ENCODE measurements around the gene GPATCH8.
A peak's percentile ranks its signal among the peaks of the same experiment; 100 is the strongest.
"Not testable (repeated sequence)": the region's sequence is repeated elsewhere in the genome, so short reads cannot be mapped to it uniquely, and the experiment has no call there.

GPATCH8 gene

DNA sequence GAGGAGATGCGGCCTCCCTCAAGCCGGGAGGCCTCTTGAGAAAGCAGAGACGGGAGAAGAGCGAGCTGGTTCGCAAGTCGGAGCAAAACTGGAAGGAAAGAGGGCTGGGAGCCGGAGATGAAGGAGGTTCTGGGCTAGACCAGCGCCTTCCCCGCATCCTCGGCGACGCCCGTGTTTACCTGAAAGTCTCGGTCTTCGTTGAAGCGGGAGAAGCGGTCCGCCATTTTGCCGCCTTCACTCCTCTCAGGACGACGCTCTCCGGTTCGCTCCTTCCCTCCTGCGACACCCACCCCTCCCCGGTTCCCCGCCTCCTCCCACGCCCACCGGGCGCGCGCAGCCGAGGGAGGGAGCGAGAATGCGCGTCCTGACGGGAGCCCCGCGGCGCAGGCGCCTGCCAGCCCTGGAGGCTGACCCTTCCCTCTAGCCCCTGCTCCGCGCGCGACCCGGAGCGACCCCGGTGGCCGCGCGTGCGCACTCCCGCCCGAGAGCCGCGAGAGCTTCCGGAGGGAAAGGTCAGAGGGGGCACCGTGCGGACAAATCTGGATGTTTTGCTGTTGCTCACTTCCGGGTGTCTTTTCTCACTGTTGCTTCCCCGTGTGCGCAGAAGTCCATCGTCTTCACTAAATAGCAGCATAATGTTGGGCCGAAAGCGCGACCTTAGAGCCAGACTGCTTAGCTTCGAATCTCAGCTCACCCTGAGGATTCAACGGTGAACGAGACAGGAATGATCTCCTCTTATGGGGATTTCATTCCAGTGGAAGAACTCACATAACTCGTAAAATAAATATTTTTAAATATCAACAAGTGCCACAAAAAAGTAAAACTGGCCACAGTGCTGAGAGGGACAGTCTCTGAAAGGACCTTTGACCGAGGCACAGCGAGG, at the start of gene GPATCH8:
Gene GPATCH8 (minus strand): TSS at position 260 of the 883 bp plus-strand sequence. CDS start 36 bp downstream, at position 224.
- DNase-seq, result peak; percentile 90 to 95

DNA sequence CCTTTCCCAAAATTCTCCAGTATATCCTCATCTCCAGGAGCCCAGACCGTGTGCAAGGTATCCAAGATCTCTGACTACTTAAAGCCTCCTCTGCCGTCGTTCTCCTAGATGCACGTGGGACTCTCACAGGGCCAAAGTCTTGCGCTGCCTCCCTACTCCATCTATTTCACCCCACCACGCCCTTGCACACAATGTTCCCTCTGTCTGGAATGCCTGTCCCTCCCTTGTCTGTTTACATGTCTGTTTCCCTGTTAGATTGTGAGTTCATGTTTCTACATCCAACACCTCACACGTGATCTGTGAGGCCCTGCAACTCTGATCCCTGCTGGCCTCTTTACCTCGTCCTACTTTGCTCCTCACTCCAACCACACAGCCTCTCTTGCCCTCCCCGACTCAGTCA, 49.2 kb upstream of the GPATCH8 start:
- no peak for DNase-seq

DNA sequence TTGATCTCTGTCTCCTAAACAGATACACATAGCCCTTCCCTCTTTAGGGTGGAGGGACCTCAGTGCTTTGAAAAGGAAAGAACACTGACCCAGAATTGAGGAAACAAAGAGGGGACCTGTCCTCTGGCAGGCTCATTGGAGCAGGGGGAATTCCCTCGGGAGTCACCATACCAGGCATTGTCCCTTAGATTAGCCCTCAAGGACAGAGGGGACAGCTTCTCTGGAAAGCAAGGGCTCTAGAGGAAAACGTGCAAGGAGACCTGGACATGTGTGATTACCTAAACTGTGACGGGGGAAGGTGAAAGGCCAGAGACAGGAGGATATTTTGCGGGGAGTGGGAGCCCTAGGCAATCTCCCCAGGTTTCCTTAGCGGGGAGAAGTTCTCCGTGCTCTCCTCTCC, 46.5 kb upstream of the GPATCH8 start:
- no peak for DNase-seq

DNA sequence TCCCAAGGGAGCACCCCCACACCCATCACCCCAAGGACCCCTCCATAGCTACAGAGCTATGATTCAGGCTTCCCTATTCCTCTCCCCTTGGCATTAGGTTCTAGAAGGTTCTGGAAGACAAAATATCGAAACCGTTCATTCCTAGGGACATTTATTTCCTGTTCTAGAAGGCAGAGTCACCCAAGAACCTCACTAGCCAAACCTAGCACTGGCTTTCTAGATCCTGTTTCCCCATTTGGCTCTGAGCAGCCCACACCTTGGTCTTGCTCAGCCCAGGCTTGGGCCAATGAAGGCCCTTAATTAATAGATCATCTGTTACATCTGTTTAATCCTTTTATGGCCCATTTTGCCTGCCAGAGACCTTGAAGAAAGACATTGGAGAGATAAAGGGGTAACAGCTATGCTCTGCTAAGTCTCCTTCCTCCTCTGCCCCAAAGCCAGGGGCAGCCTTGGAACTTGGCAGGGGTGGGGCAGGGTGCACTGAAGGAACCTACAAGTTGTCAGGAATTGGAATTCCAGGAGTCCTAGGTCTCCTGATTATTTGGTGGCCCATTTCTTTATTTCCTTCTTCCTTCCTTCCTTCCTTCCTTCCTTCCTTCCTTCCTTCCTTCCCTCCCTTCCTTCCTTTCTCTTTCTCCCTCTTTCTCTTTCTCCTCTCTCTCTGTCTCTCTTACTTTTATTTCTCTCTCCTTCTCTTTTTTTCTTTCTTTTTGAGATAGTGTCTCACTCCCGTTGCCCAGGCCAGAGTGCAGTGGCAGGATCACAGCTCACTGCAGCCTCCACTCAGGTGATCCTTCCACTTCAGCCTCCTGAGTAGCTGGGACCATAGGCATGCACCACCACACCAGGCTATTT, 45.4 kb upstream of the GPATCH8 start:
- DNase-seq, result no peak

DNA sequence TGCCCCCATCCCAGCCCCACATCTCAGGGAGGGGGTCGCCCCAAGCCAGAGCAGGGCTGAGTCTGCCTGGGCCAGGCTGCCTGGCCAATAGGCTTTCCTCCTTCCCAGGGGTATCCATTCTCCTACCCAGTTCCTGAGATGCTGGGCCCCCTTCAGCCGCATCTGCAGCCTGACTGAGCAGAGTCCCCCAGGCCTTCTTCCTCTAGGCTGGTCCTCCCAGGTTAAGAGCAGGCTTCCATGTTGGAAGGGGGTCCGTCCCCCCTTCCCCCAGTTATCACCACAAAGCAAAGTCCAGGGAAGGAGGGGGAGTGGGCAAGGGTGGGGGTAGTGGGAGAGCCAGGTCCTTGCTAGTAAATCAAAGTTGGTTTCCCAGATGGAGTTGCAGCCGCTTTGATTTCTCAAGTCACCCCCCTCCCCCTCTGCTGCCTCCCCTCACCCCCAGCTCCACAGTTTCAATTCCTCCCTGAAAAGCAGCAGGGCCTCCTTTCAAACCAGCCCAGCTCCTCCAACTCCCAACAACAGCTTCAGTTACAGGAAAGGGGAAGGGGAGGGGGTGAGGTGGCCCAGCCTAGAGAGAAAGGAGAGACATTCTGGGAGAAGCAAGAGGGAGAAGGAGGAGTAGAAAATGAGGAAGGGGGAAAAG, 44.5 kb upstream of the GPATCH8 start:
- DNase-seq, result no peak

DNA sequence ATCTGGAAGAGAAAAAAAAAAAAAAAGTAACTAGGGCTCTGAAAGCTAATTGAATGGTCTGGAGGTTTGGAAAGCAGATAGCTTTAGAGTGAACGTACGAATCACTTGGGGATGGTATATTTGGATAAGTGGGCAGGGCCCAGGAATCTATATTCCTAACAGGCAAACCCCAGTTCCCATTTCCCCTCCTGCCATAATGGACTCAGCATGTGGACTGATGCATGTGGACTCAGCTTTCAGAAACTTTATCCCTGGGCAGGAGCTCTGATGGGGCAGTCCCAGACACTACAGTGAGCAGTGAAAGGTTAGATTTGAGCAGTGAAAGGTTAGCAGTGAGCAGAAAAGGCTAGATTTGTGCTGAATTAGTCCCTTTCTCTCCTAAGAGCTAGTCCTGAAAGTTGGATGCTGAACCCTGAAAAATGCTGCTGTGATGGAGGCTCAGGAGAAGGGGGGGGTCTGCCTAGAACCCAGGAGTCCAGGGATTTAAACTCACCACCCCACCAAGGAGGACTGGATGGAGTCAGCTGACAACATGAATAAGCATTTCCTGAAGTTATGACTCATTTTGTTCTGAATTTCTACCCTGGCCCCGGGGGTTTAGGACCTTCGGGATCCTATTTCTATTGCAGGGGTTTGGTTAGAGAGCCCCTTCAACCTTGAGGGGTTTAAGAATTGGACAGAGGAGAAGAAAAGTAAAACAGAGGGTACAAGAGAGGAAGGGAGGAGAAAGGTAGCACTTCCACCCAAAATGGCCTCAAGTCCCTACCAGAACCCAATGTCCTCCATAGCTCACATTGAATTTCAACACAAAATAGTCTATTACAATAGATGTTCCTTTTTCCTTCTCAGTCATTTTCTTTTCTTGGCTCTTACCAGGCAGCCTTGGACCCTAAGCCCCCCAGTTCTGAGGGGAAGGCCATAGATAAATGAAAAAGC, 43.7 kb upstream of the GPATCH8 start:
- no peak for DNase-seq

DNA sequence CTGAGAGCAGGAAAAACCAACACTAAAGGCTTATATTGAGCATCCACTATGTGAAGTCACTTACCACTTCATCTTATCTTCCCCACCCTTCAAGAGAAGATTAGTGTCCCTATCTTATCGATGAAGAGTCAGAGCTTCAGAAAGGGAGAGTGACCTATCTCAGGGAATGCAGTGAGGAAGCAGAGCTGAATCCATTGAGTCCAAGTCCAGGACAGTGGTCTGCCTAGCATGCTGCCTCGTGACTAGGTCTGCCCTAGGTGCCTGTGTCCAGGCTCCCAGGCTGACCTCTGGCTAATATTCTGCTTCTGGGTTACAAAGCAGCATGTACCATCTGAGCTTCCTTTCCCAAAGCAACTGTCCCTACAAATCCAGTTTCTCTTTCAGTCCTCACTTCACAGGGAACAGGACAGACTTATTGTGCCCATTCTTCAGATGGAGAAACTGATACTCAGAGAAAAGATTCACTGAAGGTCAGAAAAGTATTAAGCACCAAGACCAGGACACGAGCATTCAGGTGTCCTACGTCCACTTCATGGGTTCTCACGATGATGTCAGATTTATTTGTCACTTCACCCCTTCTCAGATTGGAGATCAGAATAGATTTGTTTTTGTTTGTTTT, 40.8 kb upstream of the GPATCH8 start:
- no peak for DNase-seq

DNA sequence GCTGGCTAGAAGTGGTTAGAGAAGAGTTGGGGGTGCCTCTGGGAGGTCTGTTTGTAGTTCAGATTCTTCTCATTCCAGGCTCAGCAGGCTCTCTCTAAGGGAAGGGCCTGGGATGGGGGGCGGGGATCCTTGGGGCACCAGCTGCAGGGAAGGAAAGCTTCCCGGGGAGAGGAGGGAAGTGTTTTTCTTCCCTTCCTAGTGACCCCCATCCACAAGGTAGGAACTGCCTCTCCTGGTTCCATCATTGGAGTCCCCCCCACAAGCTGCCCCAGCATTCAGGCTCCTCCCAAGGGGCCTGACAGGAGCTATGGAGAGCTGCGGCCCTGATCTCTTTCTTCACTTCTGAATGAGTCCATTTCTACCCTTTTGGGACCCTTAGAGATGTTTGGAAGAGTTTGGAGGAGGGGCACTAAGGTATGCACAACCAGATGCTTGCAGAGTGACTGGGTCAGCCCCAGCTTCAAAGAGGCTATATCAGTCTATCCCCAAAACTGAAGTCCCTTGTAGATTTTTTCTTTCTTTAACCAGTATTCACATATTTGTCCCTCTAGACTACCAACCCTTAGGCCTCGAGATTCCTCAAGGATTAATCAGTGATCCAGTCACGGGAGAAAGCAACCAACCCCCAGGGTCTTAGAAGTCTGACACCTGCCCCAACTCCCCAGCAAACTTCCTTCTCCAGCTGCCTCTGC, 40.2 kb upstream of the GPATCH8 start:
- DNase-seq, result no peak

DNA sequence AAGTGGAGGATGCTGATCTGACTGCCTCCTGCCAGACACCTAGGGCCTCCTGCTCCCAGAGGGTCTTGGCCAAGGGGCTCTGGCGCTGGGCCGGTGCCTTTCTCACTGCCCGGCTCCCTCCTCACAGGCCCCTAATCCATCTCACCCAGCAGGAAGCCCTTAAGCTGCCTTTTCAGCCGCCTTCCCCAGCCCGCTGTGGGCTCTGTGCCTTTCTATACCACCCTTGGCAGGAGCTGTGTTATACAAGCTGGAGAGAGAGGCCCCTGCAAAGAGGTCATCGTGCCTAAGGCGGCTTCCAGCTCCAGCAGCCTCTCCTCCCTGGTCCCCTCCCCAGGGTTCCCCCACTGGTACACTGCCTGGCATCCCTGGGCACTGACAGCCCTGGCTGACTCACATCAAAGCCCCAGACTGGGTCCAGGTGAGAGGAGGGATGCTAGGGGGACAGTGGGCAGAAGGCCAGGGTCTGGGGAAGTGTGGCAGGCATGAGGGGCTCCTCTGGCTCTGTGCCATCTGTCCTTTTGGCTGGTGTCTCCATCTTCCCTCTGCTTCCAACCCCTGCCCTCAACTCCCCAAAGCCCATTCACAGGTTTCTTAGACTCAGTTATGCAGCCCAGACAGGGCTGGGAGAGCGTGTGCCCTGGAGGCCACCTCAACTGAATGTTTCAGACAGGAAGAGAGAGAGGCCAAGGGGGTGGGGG, 38.8 kb upstream of the GPATCH8 start:
- no peak for DNase-seq

DNA sequence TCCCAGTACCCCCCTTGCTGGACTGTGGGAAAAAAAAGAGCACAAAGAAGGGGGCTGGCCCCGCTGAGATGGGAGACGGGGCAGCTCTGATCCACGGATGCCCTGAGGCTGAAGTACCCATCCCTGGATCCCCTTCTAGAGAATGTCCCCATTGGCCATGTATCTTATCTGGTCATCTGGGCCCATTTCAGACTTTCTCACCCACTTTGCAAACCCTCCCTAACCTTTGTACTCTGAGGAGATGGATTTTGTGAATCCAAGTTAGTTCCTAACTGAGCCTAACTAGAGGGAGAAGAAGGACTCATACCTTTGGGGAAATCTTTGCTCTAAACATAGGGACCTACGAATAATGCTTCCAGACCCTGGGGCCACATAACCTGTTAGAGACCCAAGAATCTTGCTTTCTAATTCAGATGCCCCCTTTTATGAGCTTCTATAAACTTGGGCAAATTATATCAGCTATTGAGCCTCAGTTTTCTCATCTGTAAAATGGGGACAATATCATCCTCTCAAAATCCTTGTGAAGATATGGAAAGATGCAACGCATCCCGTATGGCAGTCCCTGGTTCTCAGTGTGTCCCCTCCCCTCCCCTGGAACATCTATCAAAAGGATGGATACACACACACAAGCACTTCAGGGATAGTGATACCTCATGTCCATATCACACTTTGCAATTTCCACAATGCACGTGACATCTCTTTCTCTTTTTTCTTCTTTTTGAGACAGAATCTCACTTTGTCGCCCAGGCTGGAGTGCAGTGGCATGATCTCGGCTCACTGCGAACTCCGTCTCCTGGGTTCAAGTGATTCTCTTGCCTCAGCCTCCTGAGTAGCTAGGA, 37.3 kb upstream of the GPATCH8 start:
- no peak for DNase-seq

DNA sequence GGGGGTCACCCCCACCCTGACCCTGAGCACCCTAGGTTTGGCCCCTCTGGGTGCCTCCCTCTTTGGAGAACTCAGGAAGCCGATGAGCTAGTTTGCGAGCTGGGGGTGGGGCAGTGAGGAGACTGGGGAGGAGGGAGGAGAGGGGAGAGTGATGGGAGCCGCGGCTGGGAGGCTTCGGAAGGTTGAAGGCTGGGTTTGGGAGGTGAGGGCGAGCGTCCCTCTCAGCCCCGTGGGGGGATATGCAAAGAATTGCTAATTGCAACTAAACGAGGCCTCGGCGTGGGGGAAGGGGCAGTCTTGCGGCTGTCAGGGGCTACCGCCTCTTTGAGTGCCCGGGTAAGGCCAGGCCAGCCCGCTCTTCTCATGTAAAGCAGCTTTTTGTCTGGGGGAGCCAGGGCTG, 36.5 kb upstream of the GPATCH8 start:
- DNase-seq, result no peak

DNA sequence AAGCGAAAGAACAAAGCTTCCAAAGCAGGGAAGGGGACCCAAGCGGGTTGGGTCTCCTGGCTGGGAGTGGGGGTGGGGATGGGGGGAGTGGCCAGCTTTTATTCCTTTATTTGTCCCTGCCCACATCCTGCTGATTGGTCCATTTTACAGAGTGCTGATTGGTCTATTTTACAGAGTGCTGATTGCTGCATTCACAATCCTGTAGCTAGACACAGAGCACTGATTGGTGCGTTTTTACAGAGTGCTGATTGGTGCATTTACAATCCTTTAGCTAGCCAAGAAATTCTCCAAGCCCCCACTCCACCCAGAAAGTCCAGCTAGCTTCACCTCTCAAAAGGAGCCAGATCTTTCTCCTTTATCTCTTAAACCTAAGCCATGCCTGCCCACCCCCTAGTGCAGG, 34.7 kb upstream of the GPATCH8 start:
- not testable (repeated sequence) for DNase-seq

DNA sequence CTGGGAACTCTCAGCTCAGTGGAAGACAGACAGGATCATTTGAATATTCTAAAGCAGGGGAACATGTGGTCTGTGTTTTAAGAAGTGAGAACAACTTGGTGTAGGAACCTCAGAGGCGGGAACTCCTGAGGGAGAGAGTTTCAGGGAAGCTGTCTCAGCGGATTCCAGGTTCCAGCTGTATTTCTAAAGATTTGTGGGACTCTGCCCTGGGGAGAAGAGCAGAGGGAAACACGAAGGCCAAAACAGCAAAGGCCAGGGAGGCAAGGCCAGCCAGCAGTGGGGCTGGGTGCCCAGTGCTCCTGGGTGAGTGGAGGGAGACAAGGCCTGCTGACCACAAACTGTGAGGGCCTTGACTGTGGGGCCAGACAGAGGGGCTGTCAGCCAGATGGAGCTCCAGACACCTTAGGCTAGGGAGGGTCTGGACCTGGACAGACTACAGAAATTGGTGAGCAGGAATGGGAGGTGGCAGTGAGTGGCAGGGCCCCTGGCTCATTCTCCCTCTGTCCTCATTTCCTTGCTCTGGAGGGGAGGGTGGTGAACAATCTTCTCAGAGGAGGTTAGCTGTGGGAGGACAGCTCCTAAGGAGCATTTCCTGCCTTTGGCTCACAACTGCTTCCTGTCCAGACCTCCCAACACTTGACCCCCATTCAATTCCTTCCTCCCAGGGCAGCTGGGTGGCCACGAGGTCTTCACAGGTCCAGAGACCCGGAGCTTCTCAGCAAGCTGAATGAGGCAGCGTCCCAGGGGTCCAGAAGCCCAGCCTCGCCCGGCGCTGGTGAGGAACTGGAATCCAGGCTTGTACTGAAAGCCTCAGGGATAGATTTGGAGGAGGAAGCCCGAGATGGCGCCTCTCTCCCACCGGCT, 33.1 kb upstream of the GPATCH8 start:
- no peak for DNase-seq

DNA sequence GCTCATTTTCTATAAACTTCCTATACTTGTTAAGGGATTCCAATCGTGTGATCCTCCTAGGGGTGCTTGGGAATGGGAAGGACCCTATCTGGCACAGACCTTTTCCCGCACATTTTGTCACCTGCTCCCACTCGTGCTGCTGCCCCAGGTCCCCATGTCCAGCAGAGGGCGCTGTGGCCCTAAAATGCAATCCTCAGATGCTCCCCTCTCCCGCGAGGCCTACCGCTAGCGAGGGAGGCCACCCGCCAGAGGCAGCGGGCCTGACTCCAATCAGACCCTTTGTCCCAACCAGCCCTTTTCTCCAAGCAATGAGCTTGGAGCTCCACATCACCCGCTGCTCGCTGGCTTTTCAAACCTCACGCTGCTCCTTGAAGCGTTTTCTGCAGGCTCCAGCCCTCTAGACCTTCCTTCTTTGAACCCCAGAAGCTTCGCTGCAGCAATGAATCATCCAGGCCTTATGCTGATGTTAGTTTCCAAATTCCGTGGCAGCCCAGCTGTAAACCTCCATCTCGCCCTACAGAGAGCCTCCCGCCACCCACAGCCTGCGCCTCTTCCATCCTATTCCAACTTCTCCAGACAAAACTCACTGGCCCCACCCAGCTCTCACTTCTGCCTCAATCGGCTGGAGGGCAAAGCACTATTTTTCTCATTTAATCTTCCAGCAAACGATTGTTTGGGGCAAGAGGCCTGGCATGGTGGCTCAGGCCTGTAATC, 30.5 kb upstream of the GPATCH8 start:
- DNase-seq, result peak; percentile 92 to 96

DNA sequence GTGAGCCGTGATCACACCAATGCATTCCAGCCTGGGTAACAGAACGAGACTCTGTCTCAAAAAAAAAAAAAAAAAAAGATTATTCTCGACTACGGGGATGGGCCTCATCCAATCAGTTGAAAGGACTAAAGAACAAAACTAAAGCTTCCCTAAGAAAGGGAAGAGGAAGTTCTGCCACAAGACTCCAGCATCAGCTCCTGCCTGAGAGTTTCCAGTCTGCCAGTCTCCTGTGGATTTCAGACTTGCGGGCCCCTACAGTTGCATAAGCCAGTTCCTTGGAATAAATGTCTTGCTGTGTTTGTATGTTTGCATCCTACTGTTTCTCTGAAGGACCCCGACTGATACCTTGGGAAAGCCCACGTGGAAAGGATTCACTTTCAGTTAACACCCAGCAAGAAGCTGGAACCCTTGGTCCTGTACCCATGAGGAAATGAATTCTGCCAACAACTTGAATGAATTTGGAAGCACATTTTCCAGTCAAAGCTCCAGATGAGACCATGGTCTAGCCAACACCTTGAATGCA, 27.8 kb upstream of the GPATCH8 start:
- no peak for DNase-seq

DNA sequence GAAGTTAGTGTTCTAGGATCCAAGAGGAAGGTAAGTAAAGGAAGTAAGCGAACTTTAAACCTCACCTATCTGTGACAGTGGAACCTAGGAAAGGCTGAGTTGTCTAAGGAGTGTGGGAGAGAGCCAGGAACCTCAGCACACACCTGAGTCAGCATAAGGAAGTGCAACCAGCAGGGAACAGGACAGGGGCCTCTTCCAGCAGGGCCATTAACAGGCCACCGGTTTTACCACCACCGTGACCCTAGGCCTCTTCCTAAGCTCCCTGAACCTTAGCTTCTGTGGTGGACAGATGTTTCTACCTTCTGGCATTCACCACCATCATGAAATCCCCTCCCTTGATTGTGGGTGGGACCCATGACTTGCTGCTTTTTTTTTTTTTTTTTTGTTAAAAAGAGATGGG, 26.7 kb upstream of the GPATCH8 start:
- DNase-seq, result no peak

DNA sequence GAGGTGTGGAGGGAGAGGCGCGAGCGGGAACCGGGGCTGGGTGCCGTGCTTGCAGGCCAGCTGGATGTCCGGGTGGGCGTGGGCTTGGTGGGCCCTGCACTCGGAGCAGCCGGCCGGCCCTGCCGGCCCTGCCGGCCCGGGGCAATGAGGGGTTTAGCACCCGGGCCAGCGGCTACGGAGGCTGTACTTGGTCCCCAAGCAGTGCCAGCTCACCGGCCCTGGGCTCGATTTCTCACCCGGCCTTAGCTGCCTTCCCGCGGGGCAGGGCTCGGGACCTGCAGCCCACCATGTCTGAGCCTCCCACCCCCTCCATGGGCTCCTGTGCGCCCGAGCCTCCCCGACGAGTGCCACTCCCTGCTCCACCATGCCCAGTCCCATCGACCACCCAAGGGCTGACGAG, 24.7 kb upstream of the GPATCH8 start:
- DNase-seq, result no peak

DNA sequence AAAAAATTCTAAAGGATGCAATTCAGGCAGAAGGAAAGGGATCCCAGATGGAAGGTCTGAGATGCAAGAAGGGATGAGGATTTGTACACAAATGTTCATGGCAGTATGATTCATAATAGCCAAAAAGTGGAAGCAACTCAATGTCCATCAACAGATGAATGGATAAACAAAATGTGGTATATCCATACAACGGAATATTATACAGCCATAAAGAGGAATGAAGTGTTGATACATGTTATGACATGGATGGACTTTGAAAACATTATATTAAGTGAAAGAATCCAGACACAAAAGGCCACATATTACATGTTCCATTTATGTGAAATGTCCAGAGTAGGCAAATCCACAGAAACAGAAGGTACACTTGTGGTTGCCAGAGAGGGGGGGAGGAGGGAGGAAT, 23.9 kb upstream of the GPATCH8 start:
- no peak for DNase-seq

Measured in NCI-H2081 (cell line).